HepG2 (cell line): Measurements from ENCODE around the gene PAPPA2. TPM values are rescaled to one million over a fixed set of nuclear protein-coding genes. Genes with fewer than 3 reads are reported as not detected.

Experiments
- ATAC-seq: fragments of 200-7000 bp; cut with Tn5 transposase; 3 replicates; pipeline ENCODE4 v1.9.1; 2020; ENCODE audit warnings: mild to moderate bottlenecking, moderate library complexity
- BruUV-seq: library from RNA; stranded (reverse); fragments of 400-500 nt; replicated peaks from 2 replicates; lab custom pipeline; 2021; lab: Mats Ljungman, UMichigan
- CTCF ChIA-PET: fragments of 300-600 bp; formaldehyde crosslinking; extraction: SDS; loops from one replicate; lab custom pipeline; 2021; ENCODE audit warnings: low total read pairs, inconsistent platforms, low intra/inter-chr PET ratio; lab: Yijun Ruan, JAX
- POLR2A ChIA-PET: fragments of 350-600 bp; sonication (Branson Sonifier 250); formaldehyde crosslinking; loops from one replicate; lab custom pipeline; 2020; ENCODE audit warnings: antibody characterized with exemption, inconsistent platforms; lab: Yijun Ruan, JAX
- DNase-seq: peaks from one replicate; pipeline ENCODE4 v3.0.0-alpha.2; 2015; ENCODE audit warnings: low spot score
- FAIRE-seq: peaks from 3 replicates; lab custom pipeline; 2011; peaks lifted over from hg19 to GRCh38; lab: Jason Lieb, UNC
- H2AFZ ChIP-seq: one replicate; pipeline ENCODE4 v1.6.1; 2011; ENCODE audit warnings: low read length, inconsistent platforms
- H3K27ac ChIP-seq: fragments of 300-600 bp; 3 replicates; pipeline ENCODE4 v1.8.0; 2011; ENCODE audit warnings: mixed run types, mild to moderate bottlenecking, mixed read lengths, low read length, inconsistent platforms; ENCODE audit not compliant: insufficient read depth; ENCODE audit errors: extremely low read length
- H3K27me3 ChIP-seq, 2 experiments: fragments of 200-600 bp in 1 of 2; 2 replicates in 1 of 2; 3 replicates in 1 of 2; pipeline versions ENCODE4 v1.6.0 to v1.8.0; 2011; ENCODE audit warnings: low read length in 2 of 2, mild to moderate bottlenecking in 2 of 2, moderate library complexity in 2 of 2, inconsistent platforms in 1 of 2; ENCODE audit not compliant: insufficient read depth in 2 of 2, control insufficient read depth in 1 of 2
- H3K36me3 ChIP-seq, 2 experiments: fragments of 200-600 bp in 1 of 2; replicated peaks in 1 of 2; 2 replicates in 1 of 2; 3 replicates in 1 of 2; pipeline versions ENCODE4 v1.5.1 to v1.8.0; 2011; ENCODE audit warnings: low read length in 2 of 2, inconsistent platforms in 1 of 2; ENCODE audit not compliant: insufficient read depth in 2 of 2, control insufficient read depth in 1 of 2
- H3K4me1 ChIP-seq: 2 replicates; pipeline ENCODE4 v1.5.1; 2012; ENCODE audit warnings: low read length, inconsistent platforms; ENCODE audit not compliant: insufficient read depth
- H3K4me2 ChIP-seq: 2 replicates; pipeline ENCODE4 v1.6.0; 2011; ENCODE audit warnings: low read depth, low read length, inconsistent platforms
- H3K4me3 ChIP-seq, 3 experiments: fragments of 200-600 bp in 1 of 3; sonication (generic), shearing (Covaris generic) in 1 of 3; replicated peaks in 1 of 3; 2 replicates each; pipeline ENCODE4 v1.5.1; 2011 to 2016; ENCODE audit warnings: low read length in 3 of 3, inconsistent platforms in 2 of 3, low read depth in 2 of 3, mild to moderate bottlenecking in 2 of 3, control low read depth in 1 of 3, mixed read lengths in 1 of 3; ENCODE audit not compliant: insufficient read depth in 1 of 3
- H3K79me2 ChIP-seq: one replicate; pipeline ENCODE4 v1.6.1; 2011; ENCODE audit warnings: low read length, inconsistent platforms; ENCODE audit not compliant: insufficient read depth
- H3K9ac ChIP-seq: 2 replicates; pipeline ENCODE4 v1.6.0; 2011; ENCODE audit warnings: mild to moderate bottlenecking, low read depth, low read length, inconsistent platforms; ENCODE audit not compliant: insufficient read depth
- H3K9me3 ChIP-seq: 2 replicates; pipeline ENCODE4 v1.5.1; 2012; ENCODE audit warnings: mild to moderate bottlenecking, low read length
- H4K20me1 ChIP-seq: 2 replicates; pipeline ENCODE4 v1.6.0; 2011; ENCODE audit warnings: inconsistent platforms, mild to moderate bottlenecking, low read length, moderate library complexity; ENCODE audit not compliant: insufficient read depth
- ARNT2 ChIP-seq: sonication (generic); formaldehyde crosslinking; IDR thresholded peaks from 2 replicates; pipeline ENCODE4 v1.8.0; 2022; ENCODE audit warnings: mild to moderate bottlenecking, low read depth, missing genetic modification reagents, moderate library complexity
- GMEB1 ChIP-seq: sonication (generic); formaldehyde crosslinking; IDR thresholded peaks from 2 replicates; pipeline ENCODE4 v1.5.1; 2020; ENCODE audit warnings: missing genetic modification reagents, mild to moderate bottlenecking, borderline replicate concordance
- REPIN1 ChIP-seq: sonication (generic); formaldehyde crosslinking; IDR thresholded peaks from 2 replicates; pipeline ENCODE4 v1.8.0; 2022; ENCODE audit warnings: missing genetic modification reagents, low read depth, mild to moderate bottlenecking, borderline replicate concordance
- SOX6 ChIP-seq, 2 experiments: fragments of 450-650 bp in 1 of 2; sonication (generic) in 1 of 2; formaldehyde crosslinking in 1 of 2; IDR thresholded peaks; 2 replicates each; pipeline versions ENCODE4 v1.4.0 to v1.6.1; 2017 to 2020; ENCODE audit warnings: antibody characterized with exemption in 1 of 2, mild to moderate bottlenecking in 1 of 2, missing genetic modification reagents in 1 of 2
- TARDBP ChIP-seq: sonication (generic); formaldehyde crosslinking; IDR thresholded peaks from 2 replicates; pipeline ENCODE4 v1.8.0; 2022; ENCODE audit warnings: mild to moderate bottlenecking, missing genetic modification reagents
- TBX3 ChIP-seq: fragments of 450-650 bp; IDR thresholded peaks from 2 replicates; pipeline ENCODE4 v1.6.1; 2017; ENCODE audit warnings: antibody characterized with exemption, mild to moderate bottlenecking, inconsistent platforms, borderline replicate concordance
- THAP9 ChIP-seq: sonication (generic); formaldehyde crosslinking; IDR thresholded peaks from 2 replicates; pipeline ENCODE4; 2020; ENCODE audit warnings: missing genetic modification reagents, mild to moderate bottlenecking, borderline replicate concordance
- ZNF143 ChIP-seq: sonication (generic); formaldehyde crosslinking; IDR thresholded peaks from 2 replicates; pipeline ENCODE4 v1.4.0; 2020; ENCODE audit warnings: missing genetic modification reagents
- ZNF816 ChIP-seq: sonication (generic); formaldehyde crosslinking; IDR thresholded peaks from 2 replicates; pipeline ENCODE4 v1.8.0; 2022; ENCODE audit warnings: missing genetic modification reagents, mild to moderate bottlenecking, borderline replicate concordance
- in situ Hi-C: cut with HindIII; loops from 2 replicates; pipeline ENCODE4 v1.10.0; 2017; ENCODE audit warnings: low pct_unique_long_range_greater_than_20kb; ENCODE audit not compliant: extremely low pct_ligation_motif_present
- intact Hi-C: fragments of 100-400 bp; cut with micrococcal nuclease; formaldehyde crosslinking; loops from one replicate; pipeline ENCODE4 v1.10.0; 2022; ENCODE audit not compliant: unreplicated experiment
- polyA plus RNA-seq, 8 experiments: library from polyadenylated mRNA; depleted of rRNA in 3 of 8; stranded (reverse) in 7 of 8; unstranded in 1 of 8; fragments of >200 nt; fragmentation: Illumina TruSeq in 4 of 8; extraction: Trizol in 4 of 8; gene quantifications; 2 replicates each; pipeline versions ENCODE4 v1.2.1 to v1.2.3, GENCODE V29; 2011 to 2016; ENCODE audit warnings: low read depth in 4 of 8, missing spikeins in 1 of 8, mixed read lengths in 1 of 8; ENCODE audit not compliant: insufficient read depth in 1 of 8
- total RNA-seq, 5 experiments: library from RNA; depleted of rRNA; stranded (reverse); fragments of >200 nt; fragmentation: Illumina TruSeq; extraction: Trizol; gene quantifications; 2 replicates each; pipeline ENCODE4 v1.2.3, GENCODE V29; 2016; ENCODE audit warnings: low read depth in 1 of 5
- TF ChIP-seq, protein P1 (sequence below): IDR thresholded peaks from 2 replicates; pipeline ENCODE4 v1.6.1; 2012; ENCODE audit warnings: inconsistent platforms
- TF ChIP-seq, protein P2 (sequence below): sonication (generic); formaldehyde crosslinking; IDR thresholded peaks from 2 replicates; pipeline ENCODE4 v1.4.0; 2020; ENCODE audit warnings: missing genetic modification reagents
- TF ChIP-seq, protein P3 (sequence below): IDR thresholded peaks from 2 replicates; pipeline ENCODE4 v1.6.1; 2018; ENCODE audit warnings: missing genetic modification reagents

PAPPA2 gene
- total and polyA plus RNA-seq, 2 of the 13 experiments (the other 11 are each of a cell fraction or from before 2014, with no cell fraction given), result 0.01 TPM; not detected in 1

DNA sequence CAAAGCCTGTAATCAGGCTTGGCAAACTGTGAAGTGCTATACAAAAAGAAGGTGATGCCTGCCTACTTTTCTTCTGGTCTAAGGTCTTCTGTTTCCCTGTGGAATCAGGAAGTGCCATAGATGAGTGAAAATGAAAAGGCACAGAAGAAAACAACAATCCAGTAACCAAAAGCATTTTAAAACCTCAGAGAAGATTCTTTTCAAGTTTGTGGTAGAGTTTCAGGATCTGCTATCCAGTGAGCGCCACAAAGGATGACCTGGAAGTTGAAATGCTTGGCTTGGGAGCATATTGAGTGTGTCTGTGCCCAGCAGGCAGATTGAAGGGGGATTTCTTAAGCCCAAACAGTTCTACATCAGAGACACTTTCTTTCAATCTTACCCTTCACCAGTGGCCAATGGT, 272.2 kb downstream of the PAPPA2 start (continued):
- TF ChIP-seq ZNF816 (no peak), ARNT2 (CRISPR knock-in tag) (no peak), TBX3 (no peak), THAP9 (CRISPR knock-in tag) (no peak)
- TF ChIP-seq, protein P1, sequence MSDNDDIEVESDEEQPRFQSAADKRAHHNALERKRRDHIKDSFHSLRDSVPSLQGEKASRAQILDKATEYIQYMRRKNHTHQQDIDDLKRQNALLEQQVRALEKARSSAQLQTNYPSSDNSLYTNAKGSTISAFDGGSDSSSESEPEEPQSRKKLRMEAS, result no peak
- TF ChIP-seq, protein P2, sequence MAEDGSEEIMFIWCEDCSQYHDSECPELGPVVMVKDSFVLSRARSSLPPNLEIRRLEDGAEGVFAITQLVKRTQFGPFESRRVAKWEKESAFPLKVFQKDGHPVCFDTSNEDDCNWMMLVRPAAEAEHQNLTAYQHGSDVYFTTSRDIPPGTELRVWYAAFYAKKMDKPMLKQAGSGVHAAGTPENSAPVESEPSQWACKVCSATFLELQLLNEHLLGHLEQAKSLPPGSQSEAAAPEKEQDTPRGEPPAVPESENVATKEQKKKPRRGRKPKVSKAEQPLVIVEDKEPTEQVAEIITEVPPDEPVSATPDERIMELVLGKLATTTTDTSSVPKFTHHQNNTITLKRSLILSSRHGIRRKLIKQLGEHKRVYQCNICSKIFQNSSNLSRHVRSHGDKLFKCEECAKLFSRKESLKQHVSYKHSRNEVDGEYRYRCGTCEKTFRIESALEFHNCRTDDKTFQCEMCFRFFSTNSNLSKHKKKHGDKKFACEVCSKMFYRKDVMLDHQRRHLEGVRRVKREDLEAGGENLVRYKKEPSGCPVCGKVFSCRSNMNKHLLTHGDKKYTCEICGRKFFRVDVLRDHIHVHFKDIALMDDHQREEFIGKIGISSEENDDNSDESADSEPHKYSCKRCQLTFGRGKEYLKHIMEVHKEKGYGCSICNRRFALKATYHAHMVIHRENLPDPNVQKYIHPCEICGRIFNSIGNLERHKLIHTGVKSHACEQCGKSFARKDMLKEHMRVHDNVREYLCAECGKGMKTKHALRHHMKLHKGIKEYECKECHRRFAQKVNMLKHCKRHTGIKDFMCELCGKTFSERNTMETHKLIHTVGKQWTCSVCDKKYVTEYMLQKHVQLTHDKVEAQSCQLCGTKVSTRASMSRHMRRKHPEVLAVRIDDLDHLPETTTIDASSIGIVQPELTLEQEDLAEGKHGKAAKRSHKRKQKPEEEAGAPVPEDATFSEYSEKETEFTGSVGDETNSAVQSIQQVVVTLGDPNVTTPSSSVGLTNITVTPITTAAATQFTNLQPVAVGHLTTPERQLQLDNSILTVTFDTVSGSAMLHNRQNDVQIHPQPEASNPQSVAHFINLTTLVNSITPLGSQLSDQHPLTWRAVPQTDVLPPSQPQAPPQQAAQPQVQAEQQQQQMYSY, result no peak

DNA sequence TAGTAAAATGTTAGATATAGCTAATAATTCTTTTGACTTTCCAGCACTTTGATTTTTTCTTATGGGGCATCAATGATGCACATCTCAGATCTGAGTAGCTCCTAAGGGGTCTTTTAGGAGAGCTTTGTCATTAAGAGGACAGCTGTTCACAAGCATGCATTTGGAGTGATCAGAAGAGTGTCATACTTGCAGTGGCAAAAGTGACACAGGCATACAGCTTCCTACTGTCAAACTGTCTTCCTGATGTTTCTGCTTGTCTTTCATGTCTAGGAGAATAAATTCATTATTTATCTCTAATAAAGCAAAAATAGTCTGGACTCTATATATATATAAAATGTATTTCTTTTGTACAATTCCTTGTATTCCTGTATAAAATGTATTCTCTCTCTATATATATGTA, 273.0 kb downstream of the PAPPA2 start:
- H3K9me3 ChIP-seq, result no peaks in the 10 kb centered on the region
- H3K36me3 ChIP-seq, result no peaks in the 10 kb centered on the region
- ATAC-seq (no peak), FAIRE-seq (no peak), DNase-seq (no peak)
- in situ Hi-C loops, result no loop called here
- H2AFZ ChIP-seq, result no peak overlapping the region
- no peak overlapping the region for H3K27ac ChIP-seq
- ChIA-PET POLR2A (no interaction called here), CTCF (no interaction called here)
- intact Hi-C loops, result no loop called here
- H4K20me1 ChIP-seq, result no peaks in the 10 kb centered on the region
- no peak overlapping the region for H3K4me2 ChIP-seq
- no peaks in the 10 kb centered on the region for H3K79me2 ChIP-seq
- no peaks in the 10 kb centered on the region for H3K27me3 ChIP-seq
- H3K4me3 ChIP-seq, result no peak overlapping the region
- BruUV-seq, result no TSS peak
- H3K9ac ChIP-seq, result no peak overlapping the region
- no peaks in the 10 kb centered on the region for H3K4me1 ChIP-seq
- TF ChIP-seq ZNF143 (CRISPR knock-in tag) (no peak), TARDBP (CRISPR knock-in tag) (no peak), GMEB1 (CRISPR knock-in tag) (no peak), REPIN1 (CRISPR knock-in tag) (no peak), SOX6 (IDR thresholded peaks at IDR 0.05) (no peak), SOX6 (CRISPR knock-in tag; IDR thresholded peaks at IDR 0.05) (no peak)
- TF ChIP-seq, protein P3, sequence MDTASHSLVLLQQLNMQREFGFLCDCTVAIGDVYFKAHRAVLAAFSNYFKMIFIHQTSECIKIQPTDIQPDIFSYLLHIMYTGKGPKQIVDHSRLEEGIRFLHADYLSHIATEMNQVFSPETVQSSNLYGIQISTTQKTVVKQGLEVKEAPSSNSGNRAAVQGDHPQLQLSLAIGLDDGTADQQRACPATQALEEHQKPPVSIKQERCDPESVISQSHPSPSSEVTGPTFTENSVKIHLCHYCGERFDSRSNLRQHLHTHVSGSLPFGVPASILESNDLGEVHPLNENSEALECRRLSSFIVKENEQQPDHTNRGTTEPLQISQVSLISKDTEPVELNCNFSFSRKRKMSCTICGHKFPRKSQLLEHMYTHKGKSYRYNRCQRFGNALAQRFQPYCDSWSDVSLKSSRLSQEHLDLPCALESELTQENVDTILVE (CRISPR knock-in tag), result no peak
